HG02870 (cell line): ENCODE data around the gene CFAP57.

Source experiments
- ATAC-seq: cut with Tn5 transposase; IDR thresholded peaks from one replicate; pipeline ENCODE4 v1.9.1; 2021; ENCODE audit warnings: mild to moderate bottlenecking, moderate library complexity; ENCODE audit not compliant: unreplicated experiment

The CFAP57 gene

DNA sequence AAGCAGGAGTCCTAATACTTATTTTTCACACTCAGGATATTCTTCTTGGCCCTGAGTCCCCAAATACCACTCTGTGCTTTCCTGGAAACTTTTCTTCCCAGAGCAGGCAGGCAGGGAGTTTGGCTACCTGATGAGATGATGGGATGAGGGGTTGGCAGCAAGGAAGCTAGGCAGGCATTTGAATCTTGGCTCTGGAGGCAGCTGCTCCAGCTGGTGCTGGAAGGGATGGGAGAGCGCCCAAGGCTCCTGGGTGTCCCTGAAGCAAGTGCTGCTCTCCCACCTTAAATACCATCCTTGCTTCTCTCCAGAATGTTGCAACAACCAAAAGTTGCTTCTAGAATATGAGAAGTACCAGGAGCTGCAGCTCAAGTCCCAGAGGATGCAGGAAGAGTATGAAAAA is 49.7 kb downstream of the CFAP57 start:
- ATAC-seq: no peak

- no peak for ATAC-seq
These were observed 50.7 kb downstream of the CFAP57 start for GRCh38 chr1:43222879-43223278.

GRCh38 chr1:43225168-43225567 is 53.0 kb downstream of the CFAP57 start:
- no peak for ATAC-seq

DNA sequence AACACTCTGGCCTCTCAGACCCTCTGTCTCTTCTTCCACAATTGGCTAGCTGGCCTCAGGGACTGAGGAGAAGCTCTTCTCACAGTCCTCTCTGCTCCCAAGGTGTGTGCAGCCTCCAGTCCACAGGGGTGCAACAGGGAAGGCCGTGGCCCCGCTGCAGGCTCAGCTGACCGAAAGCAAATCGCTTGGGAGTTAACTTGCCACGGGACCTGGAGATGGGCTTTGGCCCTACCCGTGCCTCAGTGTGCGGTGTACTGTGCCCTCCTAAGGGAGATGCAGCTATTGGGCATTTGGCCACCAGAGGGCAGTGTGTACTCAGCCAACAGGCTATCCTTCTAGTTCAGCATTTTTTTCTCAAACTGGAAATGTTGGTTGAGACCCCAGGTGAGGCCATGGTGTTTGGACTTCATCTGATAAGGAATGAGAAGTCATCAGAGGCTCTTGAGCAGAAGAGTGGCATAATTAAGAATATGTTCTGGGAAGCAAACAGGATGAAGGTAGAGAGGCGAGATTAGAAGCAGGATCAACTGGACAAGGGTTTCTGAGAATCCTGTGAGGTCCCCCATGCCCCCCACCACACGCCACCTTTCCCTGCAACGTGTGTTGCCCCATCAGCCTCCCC is 55.1 kb downstream of the CFAP57 start:
- no peak for ATAC-seq

GRCh38 chr1:43229826-43230780 is 58.0 kb downstream of the CFAP57 start:
- ATAC-seq: no peak

DNA sequence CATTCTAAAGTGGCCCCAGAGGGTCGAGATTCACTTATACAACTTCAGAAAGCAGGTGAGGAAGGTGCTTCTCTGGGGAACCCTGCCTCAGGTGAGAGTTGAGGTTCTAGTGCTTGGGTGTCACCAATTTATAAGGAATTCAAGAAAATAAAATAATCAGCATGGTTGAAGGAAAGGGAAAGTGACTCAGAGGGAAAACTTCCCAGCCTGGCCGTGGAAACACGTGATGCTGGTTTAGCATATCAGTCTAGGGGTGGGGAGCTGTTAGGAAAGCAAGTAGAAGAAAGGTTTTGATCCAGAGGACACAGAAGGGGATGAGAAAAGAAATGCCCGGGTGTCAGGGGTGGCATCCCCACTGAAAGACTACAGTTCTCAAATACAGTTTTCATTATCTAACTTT is 59.9 kb downstream of the CFAP57 start:
- no peak for ATAC-seq

DNA sequence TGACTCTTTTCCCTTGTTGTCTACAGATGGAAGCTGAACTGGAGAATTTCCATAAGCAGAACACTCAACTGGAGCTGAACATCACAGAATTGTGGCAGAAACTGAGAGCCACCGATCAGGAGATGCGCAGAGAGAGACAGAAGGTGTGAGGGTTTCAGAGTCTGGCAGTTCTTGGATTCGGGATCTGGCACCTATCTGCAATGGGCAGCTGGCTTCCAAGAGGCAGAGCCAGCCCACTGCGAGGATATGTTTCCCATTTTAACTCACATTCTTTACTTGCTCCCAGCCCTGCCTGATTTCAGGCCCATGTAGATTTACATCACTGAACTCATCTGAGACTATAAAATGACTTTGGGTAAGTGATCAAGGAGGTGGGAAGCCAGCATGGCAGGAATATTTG is 60.4 kb downstream of the CFAP57 start:
- ATAC-seq: no peak

- no peak for ATAC-seq
These were observed 61.5 kb downstream of the CFAP57 start for GRCh38 chr1:43233631-43234030.

- no peak for ATAC-seq
These were observed 62.1 kb downstream of the CFAP57 start for GRCh38 chr1:43234267-43234666.

- ATAC-seq: no peak
These were observed 62.9 kb downstream of the CFAP57 start for GRCh38 chr1:43235040-43235439.

DNA sequence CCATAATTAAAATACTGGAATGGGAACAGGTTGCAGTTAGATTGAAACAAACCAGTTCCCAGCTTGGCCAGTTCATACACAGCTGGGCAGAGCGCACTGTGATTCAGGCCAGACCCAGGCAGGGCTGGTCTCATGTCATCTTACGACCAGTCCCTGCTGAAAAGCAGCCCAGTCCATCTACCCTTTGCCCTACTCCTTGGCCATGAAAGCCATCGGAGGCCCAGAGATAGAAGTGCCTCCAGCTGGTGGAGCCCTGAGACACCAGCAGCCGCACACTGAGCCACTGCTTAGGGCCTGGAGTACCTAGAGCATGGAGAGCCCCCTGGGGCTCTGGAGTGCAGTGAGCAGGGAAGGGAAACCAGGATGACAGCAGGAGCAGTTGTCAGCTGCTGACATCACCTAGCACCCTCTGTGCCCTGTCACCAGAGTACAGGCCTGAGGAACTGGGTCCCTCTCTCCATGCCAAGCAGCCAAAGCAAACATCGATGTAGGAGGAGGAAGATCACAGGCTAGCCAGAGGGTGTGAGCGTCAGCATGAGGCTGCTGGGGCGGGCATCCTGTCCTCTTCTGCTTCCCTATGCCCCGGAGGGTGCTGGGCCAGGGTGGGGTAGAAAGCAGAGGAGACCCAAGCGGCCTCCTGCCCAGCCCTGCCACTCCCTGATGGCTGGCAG is 63.5 kb downstream of the CFAP57 start:
- ATAC-seq: no peak

GRCh38 chr1:43237121-43237520 is 65.0 kb downstream of the CFAP57 start:
- ATAC-seq: no peak

- ATAC-seq: no peak
These were observed 66.0 kb downstream of the CFAP57 start for GRCh38 chr1:43238085-43238484.

DNA sequence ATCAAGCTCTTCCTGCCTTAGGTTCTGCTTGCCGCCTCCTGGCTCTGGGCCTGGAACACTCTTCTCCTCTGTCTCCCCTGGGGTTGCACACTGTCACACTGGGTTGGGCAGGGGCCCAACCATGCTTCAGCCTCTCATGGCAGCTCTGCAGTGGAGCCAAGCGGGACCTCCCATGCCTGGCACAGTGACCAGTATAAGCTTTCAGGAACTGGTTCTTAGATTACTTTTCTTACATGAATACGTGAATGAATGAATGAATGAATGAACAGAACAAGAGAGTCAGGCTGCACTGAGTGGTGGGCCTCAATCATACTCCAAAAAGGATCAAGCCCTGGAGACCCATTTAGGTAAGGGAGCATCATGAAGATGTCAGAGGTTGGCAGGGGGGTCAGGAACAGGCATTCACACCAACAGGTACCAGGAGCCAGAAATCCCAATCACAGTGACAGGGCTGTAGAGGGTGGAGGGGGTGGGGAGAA is 66.9 kb downstream of the CFAP57 start:
- ATAC-seq: no peak

GRCh38 chr1:43239484-43239883 is 67.4 kb downstream of the CFAP57 start:
- peak; percentile 68 for ATAC-seq

GRCh38 chr1:43241413-43241836 is 69.3 kb downstream of the CFAP57 start:
- no peak for ATAC-seq

DNA sequence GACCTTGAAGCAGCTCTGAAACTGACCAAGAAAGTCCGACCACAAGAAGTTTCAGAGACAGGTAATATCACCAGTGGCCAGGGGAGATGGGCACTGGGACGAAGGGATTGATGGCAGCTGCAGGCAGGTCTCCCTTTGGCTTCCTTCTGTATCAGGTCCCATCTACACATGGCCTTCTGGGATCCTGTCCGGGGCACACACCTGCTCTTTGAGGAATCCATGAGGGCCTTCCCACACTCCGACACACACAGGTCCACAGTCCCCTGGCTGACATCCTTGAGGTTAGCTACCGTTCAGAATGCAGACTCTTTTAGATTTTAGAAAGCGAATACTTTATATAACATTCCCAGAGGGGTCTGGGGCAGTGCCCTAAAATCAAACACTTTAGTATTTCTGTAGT is 71.2 kb downstream of the CFAP57 start:
- ATAC-seq: no peak

GRCh38 chr1:43246466-43247213 is 74.5 kb downstream of the CFAP57 start:
- no peak for ATAC-seq

- no peak for ATAC-seq
These were observed 75.3 kb downstream of the CFAP57 start for GRCh38 chr1:43247256-43247921.

GRCh38 chr1:43250351-43250761 is 78.2 kb downstream of the CFAP57 start:
- no peak for ATAC-seq
